ENCODE data around the gene ZNF564.
"Not testable (repeated sequence)": the region's sequence is repeated elsewhere in the genome, so short reads cannot be mapped to it uniquely, and the experiment has no call there.

Gene ZNF564

GRCh38 chr19:12551060-12551832 is at the start of gene ZNF564:
ZNF564 (minus strand) TSS chr19:12551482; CDS start chr19:12551332, 150 bp downstream.
- peak; percentile 93 to 99 for DNase-seq

- DNase-seq: no peak
These were observed 46.3 kb upstream of the ZNF564 start for GRCh38 chr19:12597594-12597993.

- DNase-seq: no peak
These were observed 45.8 kb upstream of the ZNF564 start for GRCh38 chr19:12596927-12597548.

- no peak for DNase-seq
These were observed 45.2 kb upstream of the ZNF564 start for GRCh38 chr19:12596485-12596884.

- DNase-seq: no peak
These were observed 29.8 kb upstream of the ZNF564 start for GRCh38 chr19:12581100-12581499.

GRCh38 chr19:12580180-12580694 is 29.0 kb upstream of the ZNF564 start:
- DNase-seq: no peak

- no peak for DNase-seq
These were observed 27.4 kb upstream of the ZNF564 start for GRCh38 chr19:12578641-12579040.

- no peak for DNase-seq
These were observed 22.8 kb upstream of the ZNF564 start for GRCh38 chr19:12574036-12574435.

GRCh38 chr19:12567951-12568350 is 16.7 kb upstream of the ZNF564 start:
- no peak for DNase-seq

GRCh38 chr19:12566380-12566779 is 15.1 kb upstream of the ZNF564 start:
- not testable (repeated sequence) for DNase-seq

- peak in 1 of 2 experiments; percentile 58 for DNase-seq
These were observed 12.9 kb upstream of the ZNF564 start for GRCh38 chr19:12564016-12564664.

GRCh38 chr19:12555456-12555930 is 4.2 kb upstream of the ZNF564 start:
- no peak for DNase-seq

- no peak for DNase-seq
These were observed 4.4 kb downstream of the ZNF564 start for GRCh38 chr19:12546903-12547302.

GRCh38 chr19:12546068-12546467 is 5.2 kb downstream of the ZNF564 start:
- no peak for DNase-seq

- DNase-seq: no peak
These were observed 6.0 kb downstream of the ZNF564 start for GRCh38 chr19:12545267-12545666.

GRCh38 chr19:12544401-12544876 is 6.8 kb downstream of the ZNF564 start:
- no peak for DNase-seq

- DNase-seq: no peak
These were observed 7.4 kb downstream of the ZNF564 start for GRCh38 chr19:12543855-12544254.

- no peak for DNase-seq
These were observed 24.0 kb downstream of the ZNF564 start for GRCh38 chr19:12527034-12527836.

GRCh38 chr19:12526542-12526941 is 24.7 kb downstream of the ZNF564 start:
- DNase-seq: no peak

- DNase-seq: no peak
These were observed 29.3 kb downstream of the ZNF564 start for GRCh38 chr19:12521996-12522395.

GRCh38 chr19:12513531-12514061 is 37.7 kb downstream of the ZNF564 start:
- DNase-seq: no peak

GRCh38 chr19:12497032-12497431 is 54.2 kb downstream of the ZNF564 start:
- no peak for DNase-seq
